K562 (cell line): ENCODE data around the gene DAAM1. TPM values are rescaled to one million over a fixed set of nuclear protein-coding genes. Genes with fewer than 3 reads are reported as not detected.

ENCODE experiments used
- ATAC-seq: fragments of 200-7000 bp; cut with Tn5 transposase; 3 replicates; pipeline ENCODE4 v1.9.1; 2020; ENCODE audit warnings: moderate library complexity
- BruUV-seq: library from RNA; stranded (reverse); fragments of 400-500 nt; replicated peaks from 2 replicates; lab custom pipeline; 2021; lab: Mats Ljungman, UMichigan
- CTCF ChIA-PET: fragments of 300-600 bp; formaldehyde crosslinking; extraction: SDS; loops from one replicate; lab custom pipeline; 2021; ENCODE audit warnings: low intra/inter-chr PET ratio; lab: Yijun Ruan, JAX
- POLR2A ChIA-PET: fragments of 300-600, 350-650 bp; sonication (Branson Sonifier 250); formaldehyde crosslinking; extraction: SDS; loops from one replicate; lab custom pipeline; 2021; ENCODE audit warnings: antibody characterized with exemption, inconsistent platforms; lab: Yijun Ruan, JAX
- DNase-seq, 4 experiments: peaks; one replicate each; pipeline versions ENCODE4 v3.0.0 to v3.0.0-alpha.2; 2011 to 2018; ENCODE audit warnings: low spot score in 3 of 4, mixed read lengths in 3 of 4; ENCODE audit errors: extremely low read depth in 1 of 4
- FAIRE-seq: peaks from 2 replicates; lab custom pipeline; 2011; peaks lifted over from hg19 to GRCh38; lab: Jason Lieb, UNC
- H2AFZ ChIP-seq: 2 replicates; pipeline ENCODE4 v1.6.0; 2011; ENCODE audit warnings: low read depth, low read length, control low read depth, inconsistent platforms
- H3K27ac ChIP-seq: fragments of 200-600 bp; 3 replicates; pipeline ENCODE4 v1.8.0; 2011; ENCODE audit warnings: low read depth, mild to moderate bottlenecking, control low read depth, inconsistent platforms, low read length, moderate library complexity, mixed read lengths; ENCODE audit errors: extremely low read depth
- H3K27me3 ChIP-seq, 2 experiments: fragments of 300-600 bp in 1 of 2; 2 replicates in 1 of 2; 3 replicates in 1 of 2; pipeline versions ENCODE4 v1.6.0 to v1.8.0; 2011; ENCODE audit warnings: inconsistent platforms in 2 of 2, low read length in 2 of 2, mild to moderate bottlenecking in 1 of 2, mixed read lengths in 1 of 2, moderate library complexity in 1 of 2; ENCODE audit not compliant: control insufficient read depth in 2 of 2, insufficient read depth in 2 of 2
- H3K36me3 ChIP-seq: fragments of 300-600 bp; 3 replicates; pipeline ENCODE4 v1.8.0; 2011; ENCODE audit warnings: mild to moderate bottlenecking, low read length, inconsistent platforms; ENCODE audit not compliant: control insufficient read depth, insufficient read depth
- H3K4me1 ChIP-seq, 2 experiments: fragments of 200-600 bp in 1 of 2; replicated peaks in 1 of 2; 2 replicates in 1 of 2; 3 replicates in 1 of 2; pipeline versions ENCODE4 v1.5.1 to v1.8.0; 2011; ENCODE audit warnings: inconsistent platforms in 2 of 2, low read length in 2 of 2, mild to moderate bottlenecking in 1 of 2, mixed read lengths in 1 of 2, moderate library complexity in 1 of 2; ENCODE audit not compliant: control insufficient read depth in 2 of 2, insufficient read depth in 2 of 2
- H3K4me2 ChIP-seq: 2 replicates; pipeline ENCODE4 v1.6.1; 2011; ENCODE audit warnings: low read length, control low read depth, inconsistent platforms, mixed read lengths; ENCODE audit not compliant: insufficient read depth
- H3K4me3 ChIP-seq: fragments of 200-600 bp; sonication (generic), shearing (Covaris generic); 2 replicates; pipeline ENCODE4 v1.5.1; 2016; ENCODE audit warnings: control low read depth, inconsistent platforms
- H3K79me2 ChIP-seq: fragments of 200-600 bp; 3 replicates; pipeline ENCODE4 v1.8.0; 2011; ENCODE audit warnings: low read length, inconsistent platforms; ENCODE audit not compliant: control insufficient read depth, insufficient read depth
- H3K9ac ChIP-seq, 2 experiments: 2 replicates each; pipeline versions ENCODE4 v1.6.0 to v1.6.1; 2011; ENCODE audit warnings: low read depth in 2 of 2, low read length in 2 of 2, control low read depth in 1 of 2, inconsistent platforms in 1 of 2, mild to moderate bottlenecking in 1 of 2, mixed read lengths in 1 of 2; ENCODE audit not compliant: insufficient read depth in 1 of 2
- H3K9me1 ChIP-seq: one replicate; pipeline ENCODE4 v1.6.0; 2011; ENCODE audit warnings: inconsistent platforms, mild to moderate bottlenecking, low read length, moderate library complexity; ENCODE audit not compliant: control insufficient read depth, insufficient read depth
- H3K9me3 ChIP-seq: replicated peaks from 2 replicates; pipeline ENCODE4 v1.5.1; 2011; ENCODE audit warnings: low read depth, low read length, inconsistent platforms; ENCODE audit not compliant: control insufficient read depth, insufficient read depth
- H4K20me1 ChIP-seq: replicated peaks from 2 replicates; pipeline ENCODE4 v1.6.1; 2011; ENCODE audit warnings: low read length, inconsistent platforms, mixed read lengths; ENCODE audit not compliant: control insufficient read depth, insufficient read depth
- ELF1 ChIP-seq: fragments of 200-800 bp; sonication (Bioruptor generic); IDR thresholded peaks from 2 replicates; pipeline ENCODE4 v1.6.1; 2016; ENCODE audit warnings: missing genetic modification characterization, missing compliant biosample characterization
- EP400 ChIP-seq: fragments of 450-650 bp; IDR thresholded peaks from 2 replicates; pipeline ENCODE4 v1.6.1; 2017; ENCODE audit warnings: antibody characterized with exemption, mild to moderate bottlenecking, moderate library complexity
- ETS2 ChIP-seq: IDR thresholded peaks from 2 replicates; pipeline ENCODE4 v1.6.1; 2016; ENCODE audit warnings: borderline replicate concordance, missing genetic modification characterization, mild to moderate bottlenecking, moderate library complexity, missing compliant biosample characterization; ENCODE audit not compliant: poor library complexity, severe bottlenecking
- LEF1 ChIP-seq: fragments of 450-650 bp; IDR thresholded peaks from 2 replicates; pipeline ENCODE4 v1.6.1; 2016; ENCODE audit warnings: mild to moderate bottlenecking
- SRSF9 ChIP-seq: fragments of 200-400 bp; formaldehyde crosslinking; IDR thresholded peaks from 2 replicates; pipeline ENCODE4 v1.6.1; 2017; ENCODE audit warnings: low read depth, low read length, borderline replicate concordance
- U2AF2 ChIP-seq: fragments of 200-400 bp; formaldehyde crosslinking; optimal IDR thresholded peaks from 2 replicates; pipeline ENCODE3; 2017; ENCODE audit warnings: low read depth, mild to moderate bottlenecking, low read length
- ZNF436 ChIP-seq: fragments of 250-450, 450-650 bp; sonication (Bioruptor Pico); formaldehyde crosslinking; IDR thresholded peaks from 2 replicates; pipeline ENCODE4 v1.7.0; 2020; ENCODE audit warnings: mild to moderate bottlenecking
- WGBS: fragments of 100-300 bp; shearing (Covaris generic); methylation state at CpG from one replicate; pipeline ENCODE4 v1.1.6; 2016; ENCODE audit warnings: low coverage, mixed read lengths; ENCODE audit not compliant: insufficient coverage; ENCODE audit errors: missing lambda C conversion rate; 5-methylcytosine and 5-hydroxymethylcytosine counted together
- in situ Hi-C: fragments of 300-500 bp; cut with MboI; formaldehyde crosslinking; loops from 4 replicates; pipeline ENCODE4 v1.15.0; 2018; ENCODE audit warnings: inconsistent platforms, mixed read lengths
- intact Hi-C: fragments of 100-400 bp; cut with micrococcal nuclease; formaldehyde crosslinking; loops from 2 replicates; pipeline ENCODE4 v1.14.2; 2022
- polyA plus RNA-seq, 8 experiments: library from polyadenylated mRNA; depleted of rRNA in 4 of 8; stranded (reverse) in 5 of 8; unstranded in 3 of 8; fragments of >200 nt; fragmentation: Nextera tagmentation in 2 of 8; fragmentation: Illumina TruSeq in 1 of 8; extraction: Ambion mirVana in 2 of 8; extraction: Trizol in 1 of 8; gene quantifications; 2 replicates each; pipeline versions ENCODE4 v1.2.1 to v1.2.3, GENCODE V29; 2011 to 2014; ENCODE audit warnings: inconsistent platforms in 1 of 8, missing spikeins in 1 of 8
- total RNA-seq, 7 experiments: library from RNA; depleted of rRNA in 6 of 7; stranded (reverse); fragments of >200 nt in 6 of 7; fragmentation: Illumina TruSeq in 2 of 7; extraction: Trizol in 2 of 7; gene quantifications; 2 replicates each; pipeline versions ENCODE4 v1.2.1 to v1.2.3, GENCODE V29; 2011 to 2021; ENCODE audit warnings: low replicate concordance in 1 of 7
- TF ChIP-seq, protein P1 (sequence below): fragments of 450-650 bp; formaldehyde crosslinking; IDR thresholded peaks from 2 replicates; pipeline ENCODE4 v1.4.0; 2020; ENCODE audit warnings: mild to moderate bottlenecking, moderate library complexity
- TF ChIP-seq, protein P2 (sequence below): fragments of 450-650 bp; IDR thresholded peaks from 2 replicates; pipeline ENCODE4 v1.6.1; 2016; ENCODE audit warnings: mild to moderate bottlenecking, moderate library complexity

Gene DAAM1
- total and polyA plus RNA-seq, 9 of the 15 experiments (the other 6 are each of a cell fraction or from before 2014, with no cell fraction given): 3.6 to 11.6 (median 6.7) TPM

DNA sequence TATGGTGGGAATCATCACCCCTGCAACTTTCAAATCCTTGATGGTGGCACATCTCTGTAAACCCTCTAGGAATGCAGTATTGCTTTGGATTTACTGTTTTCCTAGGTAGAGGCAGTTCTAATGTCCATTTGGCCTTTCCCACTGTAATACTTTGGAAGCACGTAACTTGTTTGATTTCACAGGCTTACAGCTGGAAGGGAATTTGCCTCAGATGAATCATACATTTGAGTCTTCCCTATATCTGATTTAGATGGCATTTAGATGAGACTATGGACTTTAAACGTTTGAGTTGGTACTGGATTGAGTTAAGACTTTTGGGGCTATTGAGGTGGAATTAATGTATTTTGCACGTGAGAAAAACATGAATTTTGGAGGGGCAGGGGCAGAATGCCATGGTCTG is 35.9 kb downstream of the DAAM1 start (continued):
- TF ChIP-seq ZNF436 (CRISPR knock-in tag): no peak
- TF ChIP-seq, protein P1, sequence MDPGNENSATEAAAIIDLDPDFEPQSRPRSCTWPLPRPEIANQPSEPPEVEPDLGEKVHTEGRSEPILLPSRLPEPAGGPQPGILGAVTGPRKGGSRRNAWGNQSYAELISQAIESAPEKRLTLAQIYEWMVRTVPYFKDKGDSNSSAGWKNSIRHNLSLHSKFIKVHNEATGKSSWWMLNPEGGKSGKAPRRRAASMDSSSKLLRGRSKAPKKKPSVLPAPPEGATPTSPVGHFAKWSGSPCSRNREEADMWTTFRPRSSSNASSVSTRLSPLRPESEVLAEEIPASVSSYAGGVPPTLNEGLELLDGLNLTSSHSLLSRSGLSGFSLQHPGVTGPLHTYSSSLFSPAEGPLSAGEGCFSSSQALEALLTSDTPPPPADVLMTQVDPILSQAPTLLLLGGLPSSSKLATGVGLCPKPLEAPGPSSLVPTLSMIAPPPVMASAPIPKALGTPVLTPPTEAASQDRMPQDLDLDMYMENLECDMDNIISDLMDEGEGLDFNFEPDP (CRISPR knock-in tag): no peak
- TF ChIP-seq, all 486 proteins: peak for 0

DNA sequence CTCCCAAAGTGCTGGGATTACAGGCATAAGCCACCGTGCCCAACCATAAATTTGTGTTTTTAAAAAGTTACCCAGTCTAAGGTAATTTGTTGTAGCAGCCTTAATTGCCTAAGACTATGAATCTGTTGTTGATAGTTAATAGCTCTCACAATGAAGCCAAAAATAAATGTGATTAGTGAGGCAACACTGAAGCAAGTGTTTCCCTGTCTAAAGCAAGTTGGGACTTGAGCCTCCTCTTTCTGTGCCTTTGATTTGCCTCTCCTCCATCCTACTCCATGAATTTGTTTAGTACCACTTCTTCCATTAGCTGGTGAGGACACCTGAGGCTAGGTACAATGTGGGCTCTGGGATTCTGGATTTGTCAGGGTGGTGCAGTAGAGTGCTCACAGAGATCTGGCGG is 36.8 kb downstream of the DAAM1 start:
- ATAC-seq (no peak), DNase-seq (no peak), FAIRE-seq (no peak)
- 19% methylated on average over 2 of the region's 2 CpGs for WGBS
- Histone ChIP-seq H3K9ac (no peak overlapping the region), H3K9me3 (no peaks in the 10 kb centered on the region), H4K20me1 (peaks cover 12% of the 10 kb centered on the region), H3K27ac (no peak overlapping the region), H3K36me3 (no peaks in the 10 kb centered on the region), H3K4me2 (no peak overlapping the region), H3K79me2 (no peaks in the 10 kb centered on the region), H3K9me1 (no peaks in the 10 kb centered on the region), H2AFZ (no peak overlapping the region), H3K4me3 (no peak overlapping the region), H3K27me3 (no peaks in the 10 kb centered on the region), H3K4me1 (no peaks in the 10 kb centered on the region)
- in situ Hi-C loops: no loop called here
- intact Hi-C loops: no loop called here
- ChIA-PET POLR2A (no interaction called here), CTCF (no interaction called here)
- no TSS peak for BruUV-seq
- no peak for TF ChIP-seq ELF1 (tag)
- no peak for TF ChIP-seq ETS2 (tag)
- no peak for TF ChIP-seq SRSF9
- no peak for TF ChIP-seq LEF1
- TF ChIP-seq, protein P2, sequence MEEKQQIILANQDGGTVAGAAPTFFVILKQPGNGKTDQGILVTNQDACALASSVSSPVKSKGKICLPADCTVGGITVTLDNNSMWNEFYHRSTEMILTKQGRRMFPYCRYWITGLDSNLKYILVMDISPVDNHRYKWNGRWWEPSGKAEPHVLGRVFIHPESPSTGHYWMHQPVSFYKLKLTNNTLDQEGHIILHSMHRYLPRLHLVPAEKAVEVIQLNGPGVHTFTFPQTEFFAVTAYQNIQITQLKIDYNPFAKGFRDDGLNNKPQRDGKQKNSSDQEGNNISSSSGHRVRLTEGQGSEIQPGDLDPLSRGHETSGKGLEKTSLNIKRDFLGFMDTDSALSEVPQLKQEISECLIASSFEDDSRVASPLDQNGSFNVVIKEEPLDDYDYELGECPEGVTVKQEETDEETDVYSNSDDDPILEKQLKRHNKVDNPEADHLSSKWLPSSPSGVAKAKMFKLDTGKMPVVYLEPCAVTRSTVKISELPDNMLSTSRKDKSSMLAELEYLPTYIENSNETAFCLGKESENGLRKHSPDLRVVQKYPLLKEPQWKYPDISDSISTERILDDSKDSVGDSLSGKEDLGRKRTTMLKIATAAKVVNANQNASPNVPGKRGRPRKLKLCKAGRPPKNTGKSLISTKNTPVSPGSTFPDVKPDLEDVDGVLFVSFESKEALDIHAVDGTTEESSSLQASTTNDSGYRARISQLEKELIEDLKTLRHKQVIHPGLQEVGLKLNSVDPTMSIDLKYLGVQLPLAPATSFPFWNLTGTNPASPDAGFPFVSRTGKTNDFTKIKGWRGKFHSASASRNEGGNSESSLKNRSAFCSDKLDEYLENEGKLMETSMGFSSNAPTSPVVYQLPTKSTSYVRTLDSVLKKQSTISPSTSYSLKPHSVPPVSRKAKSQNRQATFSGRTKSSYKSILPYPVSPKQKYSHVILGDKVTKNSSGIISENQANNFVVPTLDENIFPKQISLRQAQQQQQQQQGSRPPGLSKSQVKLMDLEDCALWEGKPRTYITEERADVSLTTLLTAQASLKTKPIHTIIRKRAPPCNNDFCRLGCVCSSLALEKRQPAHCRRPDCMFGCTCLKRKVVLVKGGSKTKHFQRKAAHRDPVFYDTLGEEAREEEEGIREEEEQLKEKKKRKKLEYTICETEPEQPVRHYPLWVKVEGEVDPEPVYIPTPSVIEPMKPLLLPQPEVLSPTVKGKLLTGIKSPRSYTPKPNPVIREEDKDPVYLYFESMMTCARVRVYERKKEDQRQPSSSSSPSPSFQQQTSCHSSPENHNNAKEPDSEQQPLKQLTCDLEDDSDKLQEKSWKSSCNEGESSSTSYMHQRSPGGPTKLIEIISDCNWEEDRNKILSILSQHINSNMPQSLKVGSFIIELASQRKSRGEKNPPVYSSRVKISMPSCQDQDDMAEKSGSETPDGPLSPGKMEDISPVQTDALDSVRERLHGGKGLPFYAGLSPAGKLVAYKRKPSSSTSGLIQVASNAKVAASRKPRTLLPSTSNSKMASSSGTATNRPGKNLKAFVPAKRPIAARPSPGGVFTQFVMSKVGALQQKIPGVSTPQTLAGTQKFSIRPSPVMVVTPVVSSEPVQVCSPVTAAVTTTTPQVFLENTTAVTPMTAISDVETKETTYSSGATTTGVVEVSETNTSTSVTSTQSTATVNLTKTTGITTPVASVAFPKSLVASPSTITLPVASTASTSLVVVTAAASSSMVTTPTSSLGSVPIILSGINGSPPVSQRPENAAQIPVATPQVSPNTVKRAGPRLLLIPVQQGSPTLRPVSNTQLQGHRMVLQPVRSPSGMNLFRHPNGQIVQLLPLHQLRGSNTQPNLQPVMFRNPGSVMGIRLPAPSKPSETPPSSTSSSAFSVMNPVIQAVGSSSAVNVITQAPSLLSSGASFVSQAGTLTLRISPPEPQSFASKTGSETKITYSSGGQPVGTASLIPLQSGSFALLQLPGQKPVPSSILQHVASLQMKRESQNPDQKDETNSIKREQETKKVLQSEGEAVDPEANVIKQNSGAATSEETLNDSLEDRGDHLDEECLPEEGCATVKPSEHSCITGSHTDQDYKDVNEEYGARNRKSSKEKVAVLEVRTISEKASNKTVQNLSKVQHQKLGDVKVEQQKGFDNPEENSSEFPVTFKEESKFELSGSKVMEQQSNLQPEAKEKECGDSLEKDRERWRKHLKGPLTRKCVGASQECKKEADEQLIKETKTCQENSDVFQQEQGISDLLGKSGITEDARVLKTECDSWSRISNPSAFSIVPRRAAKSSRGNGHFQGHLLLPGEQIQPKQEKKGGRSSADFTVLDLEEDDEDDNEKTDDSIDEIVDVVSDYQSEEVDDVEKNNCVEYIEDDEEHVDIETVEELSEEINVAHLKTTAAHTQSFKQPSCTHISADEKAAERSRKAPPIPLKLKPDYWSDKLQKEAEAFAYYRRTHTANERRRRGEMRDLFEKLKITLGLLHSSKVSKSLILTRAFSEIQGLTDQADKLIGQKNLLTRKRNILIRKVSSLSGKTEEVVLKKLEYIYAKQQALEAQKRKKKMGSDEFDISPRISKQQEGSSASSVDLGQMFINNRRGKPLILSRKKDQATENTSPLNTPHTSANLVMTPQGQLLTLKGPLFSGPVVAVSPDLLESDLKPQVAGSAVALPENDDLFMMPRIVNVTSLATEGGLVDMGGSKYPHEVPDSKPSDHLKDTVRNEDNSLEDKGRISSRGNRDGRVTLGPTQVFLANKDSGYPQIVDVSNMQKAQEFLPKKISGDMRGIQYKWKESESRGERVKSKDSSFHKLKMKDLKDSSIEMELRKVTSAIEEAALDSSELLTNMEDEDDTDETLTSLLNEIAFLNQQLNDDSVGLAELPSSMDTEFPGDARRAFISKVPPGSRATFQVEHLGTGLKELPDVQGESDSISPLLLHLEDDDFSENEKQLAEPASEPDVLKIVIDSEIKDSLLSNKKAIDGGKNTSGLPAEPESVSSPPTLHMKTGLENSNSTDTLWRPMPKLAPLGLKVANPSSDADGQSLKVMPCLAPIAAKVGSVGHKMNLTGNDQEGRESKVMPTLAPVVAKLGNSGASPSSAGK: no peak
- TF ChIP-seq EP400: no peak
- TF ChIP-seq U2AF2: no peak
